Stimulated activated naive B cell treated with anti-CD40 and anti-IgM and Interleukin-4, amounts not matched to agents 10 μg/mL and 1 μg/mL and 100 μg/mL, for 72 hours (primary cell): ENCODE measurements around the gene PSMD1.
"Not testable (repeated sequence)": the region's sequence is repeated elsewhere in the genome, so short reads cannot be mapped to it uniquely, and the experiment has no call there.

Experiments
- ATAC-seq, 2 donors: fragments of 150-1000 bp; cut with Tn5 transposase; replicated peaks; 2 replicates each; pipeline ENCODE4 v1.10.0; 2021; ENCODE audit warnings: moderate library complexity in 1 of 2
- DNase-seq: peaks from one replicate; pipeline ENCODE4 v3.0.0; 2021
- H3K27ac Mint-ChIP-seq: one replicate; pipeline ENCODE4 v1.8.0; 2022; ENCODE audit warnings: mild to moderate bottlenecking, mixed read lengths
- H3K27me3 Mint-ChIP-seq, 2 donors: one replicate each; pipeline ENCODE4 v1.8.0; 2022; ENCODE audit warnings: mixed read lengths in 2 of 2
- H3K36me3 Mint-ChIP-seq, 2 donors: one replicate each; pipeline ENCODE4 v1.8.0; 2022; ENCODE audit warnings: mixed read lengths in 2 of 2, mild to moderate bottlenecking in 1 of 2
- H3K4me1 Mint-ChIP-seq, 2 donors: one replicate each; pipeline ENCODE4 v1.8.0; 2022; ENCODE audit warnings: mixed read lengths in 2 of 2, mild to moderate bottlenecking in 1 of 2
- H3K4me3 Mint-ChIP-seq, 2 donors: one replicate each; pipeline ENCODE4 v1.8.0; 2022; ENCODE audit warnings: mild to moderate bottlenecking in 2 of 2, mixed read lengths in 2 of 2, moderate library complexity in 1 of 2
- H3K9me3 Mint-ChIP-seq, 2 donors: one replicate each; pipeline ENCODE4 v1.8.0; 2022; ENCODE audit warnings: mixed read lengths in 2 of 2, mild to moderate bottlenecking in 1 of 2

PSMD1 gene

GRCh38 chr2:231025059-231025458 is 31.6 kb upstream of the PSMD1 start:
- not testable (repeated sequence) for H3K36me3 Mint-ChIP-seq, H3K4me3 Mint-ChIP-seq, H3K27ac Mint-ChIP-seq, ATAC-seq, H3K9me3 Mint-ChIP-seq, DNase-seq, H3K4me1 Mint-ChIP-seq
- H3K27me3 Mint-ChIP-seq: peaks cover 7 to 31% of the 10 kb centered on the region in 2 donors

DNA sequence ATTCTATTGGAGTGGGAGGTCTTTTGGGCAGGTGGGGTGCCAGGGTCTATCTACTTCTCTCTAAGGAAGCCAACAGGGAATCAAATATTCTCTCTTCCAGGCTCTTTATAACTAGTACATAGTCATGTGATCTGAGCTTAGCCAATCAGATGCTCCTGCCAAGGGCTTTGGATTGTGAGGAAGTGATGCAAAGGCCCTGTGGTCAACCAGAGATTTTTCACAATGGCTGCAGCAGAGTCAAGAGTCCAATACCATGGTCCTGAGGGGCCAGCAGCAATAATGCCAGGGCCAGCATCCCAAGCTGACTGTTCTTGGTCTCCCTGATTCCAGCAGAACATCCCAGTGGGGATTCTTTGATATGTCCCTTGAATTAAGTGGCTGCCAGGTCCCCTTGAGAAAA is 27.8 kb upstream of the PSMD1 start:
- Mint-ChIP-seq H3K27me3 (peaks cover 3 to 27% of the 10 kb centered on the region in 2 donors), H3K4me1 (peaks cover 1 to 3% of the 10 kb centered on the region in 2 donors), H3K27ac (no peak overlapping the region), H3K36me3 (no peaks in the 10 kb centered on the region), H3K4me3 (no peak overlapping the region), H3K9me3 (no peaks in the 10 kb centered on the region)
- ATAC-seq: no peak
- no peak for DNase-seq

DNA sequence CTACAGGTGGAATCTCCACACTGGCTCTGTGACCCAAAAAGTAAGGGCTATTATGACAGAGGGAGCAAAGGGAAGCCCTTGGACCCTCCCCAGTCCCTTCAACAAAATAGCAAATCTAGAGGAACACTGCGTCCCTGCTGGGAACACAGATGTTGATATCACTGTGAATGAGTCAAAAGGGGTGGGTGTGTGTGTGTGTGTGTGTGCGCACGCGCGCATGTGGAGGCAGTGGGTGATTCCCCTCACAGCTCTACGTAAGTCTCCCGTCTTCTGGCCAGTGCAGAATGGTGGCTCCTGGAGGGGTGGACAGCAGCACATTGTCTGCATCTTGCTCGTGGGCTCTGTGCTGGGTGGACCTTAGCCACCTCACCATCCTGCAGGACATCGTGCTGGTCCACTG is 27.1 kb upstream of the PSMD1 start:
- Mint-ChIP-seq H3K36me3 (no peaks in the 10 kb centered on the region), H3K27me3 (peaks cover 3 to 27% of the 10 kb centered on the region in 2 donors), H3K4me1 (peaks cover 6 to 8% of the 10 kb centered on the region in 2 donors), H3K9me3 (no peaks in the 10 kb centered on the region), H3K4me3 (no peak overlapping the region), H3K27ac (no peak overlapping the region)
- DNase-seq (no peak), ATAC-seq (no peak)

DNA sequence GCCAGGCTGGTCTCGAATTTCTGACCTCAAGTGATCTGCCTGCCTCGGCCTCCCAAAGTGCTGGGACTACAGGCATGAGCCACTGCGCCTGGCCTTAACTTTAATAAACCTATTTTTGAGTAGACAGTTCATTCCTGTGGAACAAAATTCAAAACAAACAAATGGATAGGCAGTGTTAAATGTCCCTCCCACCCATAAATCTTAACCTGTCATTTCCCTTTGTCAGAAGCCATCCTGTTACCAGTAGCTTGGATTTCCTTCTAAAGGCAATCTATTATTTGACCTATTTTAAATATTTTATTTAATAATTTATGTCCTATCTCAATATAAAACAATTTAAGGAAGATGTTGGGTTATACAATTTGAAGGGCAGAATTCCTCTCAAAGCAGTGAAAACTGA is 25.9 kb upstream of the PSMD1 start:
- Mint-ChIP-seq H3K27ac (no peak overlapping the region), H3K4me1 (peaks cover 6 to 16% of the 10 kb centered on the region in 2 donors), H3K27me3 (peaks cover 4 to 25% of the 10 kb centered on the region in 2 donors), H3K36me3 (no peaks in the 10 kb centered on the region), H3K4me3 (no peak overlapping the region), H3K9me3 (no peaks in the 10 kb centered on the region)
- ATAC-seq (no peak), DNase-seq (no peak)

GRCh38 chr2:231032575-231033140 is 24.0 kb upstream of the PSMD1 start:
- DNase-seq (no peak), ATAC-seq (no peak)
- peaks cover 6 to 16% of the 10 kb centered on the region in 2 donors for H3K4me1 Mint-ChIP-seq
- peaks cover 14 to 38% of the 10 kb centered on the region in 2 donors for H3K27me3 Mint-ChIP-seq
- no peaks in the 10 kb centered on the region for H3K9me3 Mint-ChIP-seq
- H3K4me3 Mint-ChIP-seq: no peak overlapping the region
- no peaks in the 10 kb centered on the region for H3K36me3 Mint-ChIP-seq
- H3K27ac Mint-ChIP-seq: no peak overlapping the region

DNA sequence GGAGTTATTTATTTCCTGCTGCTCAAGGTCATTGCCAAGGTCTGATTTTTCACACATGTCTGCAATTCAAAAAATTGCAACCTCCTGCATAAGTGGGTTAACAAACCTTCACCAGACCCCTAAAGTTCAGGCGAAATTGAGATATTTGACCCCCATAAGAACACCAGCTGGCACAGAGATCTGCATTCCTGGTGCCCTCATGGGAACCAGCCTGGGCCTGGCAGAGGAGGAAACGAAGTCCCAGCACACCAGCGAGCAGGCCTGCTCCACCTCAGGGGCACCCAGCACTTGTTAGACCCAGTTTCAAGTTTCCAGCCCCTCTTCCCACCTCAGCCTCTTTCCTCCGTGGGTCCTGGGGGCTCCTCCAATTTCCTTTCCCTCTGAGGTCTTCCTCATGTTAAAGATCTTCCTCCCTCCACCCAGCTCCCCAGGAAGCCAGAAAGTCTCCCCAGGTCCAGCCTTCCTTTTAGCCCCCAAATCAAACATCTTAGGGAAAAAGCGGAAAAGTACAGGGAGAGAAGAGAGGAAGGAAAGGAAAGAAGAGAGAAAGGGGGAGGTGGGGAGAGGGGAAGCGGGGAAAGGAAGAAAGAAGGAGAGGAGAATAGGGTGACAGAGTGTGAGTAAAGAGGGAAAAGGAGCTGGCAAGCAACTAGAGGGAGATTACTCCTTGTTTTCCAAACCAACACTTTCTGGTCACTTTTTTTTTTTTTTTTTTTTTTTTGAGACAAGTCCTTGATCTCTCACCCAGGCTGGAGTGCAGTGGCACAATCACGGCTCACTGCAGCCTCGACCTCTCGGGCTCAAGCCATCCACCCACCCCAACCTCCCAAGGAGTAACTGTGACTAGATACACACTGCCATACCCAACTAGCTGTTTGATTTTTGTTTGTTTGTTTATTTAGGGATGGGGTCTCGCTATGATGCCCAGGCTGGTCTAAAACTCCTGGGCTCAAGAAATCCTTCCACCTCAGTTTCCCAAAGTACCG is 23.2 kb upstream of the PSMD1 start:
- peaks cover 18 to 43% of the 10 kb centered on the region in 2 donors for H3K27me3 Mint-ChIP-seq
- H3K4me3 Mint-ChIP-seq: no peak overlapping the region
- DNase-seq (no peak), ATAC-seq (no peak)
- peaks cover 10 to 18% of the 10 kb centered on the region in 2 donors for H3K4me1 Mint-ChIP-seq
- H3K9me3 Mint-ChIP-seq: no peaks in the 10 kb centered on the region
- H3K36me3 Mint-ChIP-seq: no peaks in the 10 kb centered on the region
- no peak overlapping the region for H3K27ac Mint-ChIP-seq

GRCh38 chr2:231034291-231034882 is 22.3 kb upstream of the PSMD1 start:
- DNase-seq (peak; percentile 7), ATAC-seq (peak; percentile 84 to 91)
- Mint-ChIP-seq H3K4me1 (peaks cover 10 to 21% of the 10 kb centered on the region in 2 donors), H3K27me3 (peaks cover 26 to 53% of the 10 kb centered on the region in 2 donors), H3K4me3 (no peak overlapping the region), H3K9me3 (no peaks in the 10 kb centered on the region), H3K27ac (no peak overlapping the region), H3K36me3 (no peaks in the 10 kb centered on the region)

GRCh38 chr2:231036131-231036530 is 20.5 kb upstream of the PSMD1 start:
- no peak for DNase-seq
- no peak overlapping the region for H3K4me3 Mint-ChIP-seq
- H3K9me3 Mint-ChIP-seq: no peaks in the 10 kb centered on the region
- no peaks in the 10 kb centered on the region for H3K36me3 Mint-ChIP-seq
- peaks cover 10 to 21% of the 10 kb centered on the region in 2 donors for H3K4me1 Mint-ChIP-seq
- H3K27me3 Mint-ChIP-seq: peaks cover 35 to 57% of the 10 kb centered on the region in 2 donors
- no peak for ATAC-seq
- no peak overlapping the region for H3K27ac Mint-ChIP-seq

- no peaks in the 10 kb centered on the region for H3K36me3 Mint-ChIP-seq
- DNase-seq (no peak), ATAC-seq (no peak)
- H3K27me3 Mint-ChIP-seq: peaks cover 40 to 62% of the 10 kb centered on the region in 2 donors
- H3K4me3 Mint-ChIP-seq: no peak overlapping the region
- H3K9me3 Mint-ChIP-seq: no peaks in the 10 kb centered on the region
- no peak overlapping the region for H3K27ac Mint-ChIP-seq
- peaks cover 10 to 21% of the 10 kb centered on the region in 2 donors for H3K4me1 Mint-ChIP-seq
Observed at GRCh38 chr2:231036578-231037106, 20.0 kb upstream of the PSMD1 start.

GRCh38 chr2:231037202-231037730 is 19.4 kb upstream of the PSMD1 start, which contains the start of gene C2orf72:
TSS of gene C2orf72 (plus strand) at chr2:231037523. CDS start at chr2:231037566, 43 bp downstream.
- Mint-ChIP-seq H3K27ac (no peak within 1 kb of the TSS), H3K9me3 (no peaks in the 10 kb centered on the region)
- peak; percentile 29 for ATAC-seq

GRCh38 chr2:231037731-231038482 is 18.8 kb upstream of the PSMD1 start:
- H3K4me1 Mint-ChIP-seq: peaks cover 10 to 21% of the 10 kb centered on the region in 2 donors
- DNase-seq: no peak
- H3K27ac Mint-ChIP-seq: no peak overlapping the region
- no peaks in the 10 kb centered on the region for H3K36me3 Mint-ChIP-seq
- peaks cover 41 to 60% of the 10 kb centered on the region in 2 donors for H3K27me3 Mint-ChIP-seq
- ATAC-seq: peak; percentile 20 to 22
- H3K4me3 Mint-ChIP-seq: peak overlapping the region; percentile 59 to 62
- H3K9me3 Mint-ChIP-seq: no peaks in the 10 kb centered on the region

More at GRCh38 chr2:231037202-231037730, 19.4 kb upstream of the PSMD1 start, which contains the start of gene C2orf72:
- H3K4me1 Mint-ChIP-seq: peaks cover 10 to 21% of the 10 kb centered on the region in 2 donors
- no peak for DNase-seq
- peaks cover 42 to 64% of the 10 kb centered on the region in 2 donors for H3K27me3 Mint-ChIP-seq
- peak within 1 kb of the TSS; percentile 59 to 62 for H3K4me3 Mint-ChIP-seq
- H3K36me3 Mint-ChIP-seq: no peaks in the 10 kb centered on the region

- peak overlapping the region; percentile 59 to 62 for H3K4me3 Mint-ChIP-seq
- H3K9me3 Mint-ChIP-seq: no peaks in the 10 kb centered on the region
- peaks cover 8 to 21% of the 10 kb centered on the region in 2 donors for H3K4me1 Mint-ChIP-seq
- no peaks in the 10 kb centered on the region for H3K36me3 Mint-ChIP-seq
- no peak overlapping the region for H3K27ac Mint-ChIP-seq
- DNase-seq: no peak
- ATAC-seq: no peak
- H3K27me3 Mint-ChIP-seq: peaks cover 41 to 60% of the 10 kb centered on the region in 2 donors
Observed at GRCh38 chr2:231038483-231039293, 18.0 kb upstream of the PSMD1 start.

GRCh38 chr2:231039294-231039664 is 17.4 kb upstream of the PSMD1 start:
- Mint-ChIP-seq H3K9me3 (no peaks in the 10 kb centered on the region), H3K36me3 (no peaks in the 10 kb centered on the region), H3K4me3 (no peak overlapping the region), H3K27me3 (peaks cover 41 to 60% of the 10 kb centered on the region in 2 donors), H3K27ac (no peak overlapping the region), H3K4me1 (peaks cover 8 to 16% of the 10 kb centered on the region in 2 donors)
- DNase-seq: no peak
- no peak for ATAC-seq
